Ureter (tissue), 1 donor: Measurements from ENCODE around the gene STXBP4. TPM values are rescaled to one million over a fixed set of nuclear protein-coding genes. Genes with fewer than 3 reads are reported as not detected.

ENCODE experiments used
- DNase-seq: peaks from one replicate; pipeline ENCODE4 v3.0.0-alpha.2; 2020; ENCODE audit warnings: low spot score
- total RNA-seq: library from RNA; stranded (reverse); gene quantifications from one replicate; pipeline ENCODE4 v1.2.4, GENCODE V29; 2023
- donor health status: DM: yes; HTN: yes; CAD: no.

STXBP4 gene
- total RNA-seq, 1 donor from 2014 or later, result 19.3 TPM

GRCh38 chr17:55121268-55121667 lies 152.7 kb downstream of the STXBP4 start:
- no peak for DNase-seq

- DNase-seq, result no peak
Observed at GRCh38 chr17:55122114-55122513, 153.5 kb downstream of the STXBP4 start.

GRCh38 chr17:55124730-55125360 lies 156.3 kb downstream of the STXBP4 start:
- no peak for DNase-seq

GRCh38 chr17:55133583-55133982 lies 165.0 kb downstream of the STXBP4 start:
- no peak for DNase-seq

- no peak for DNase-seq
Observed at GRCh38 chr17:55134486-55135157, 166.1 kb downstream of the STXBP4 start.

- DNase-seq, result no peak
Observed at GRCh38 chr17:55140809-55141208, 172.2 kb downstream of the STXBP4 start.

- DNase-seq, result no peak
Observed at GRCh38 chr17:55144518-55144917, 176.0 kb downstream of the STXBP4 start.

- DNase-seq, result no peak
Observed at GRCh38 chr17:55149485-55149884, 180.9 kb downstream of the STXBP4 start.

GRCh38 chr17:55152236-55152635 lies 183.7 kb downstream of the STXBP4 start:
- DNase-seq, result no peak

- no peak for DNase-seq
Observed at GRCh38 chr17:55154101-55154500, 185.5 kb downstream of the STXBP4 start.

- no peak for DNase-seq
Observed at GRCh38 chr17:55155856-55156560, 187.4 kb downstream of the STXBP4 start.

- no peak for DNase-seq
Observed at GRCh38 chr17:55157165-55157564, 188.6 kb downstream of the STXBP4 start.

GRCh38 chr17:55158439-55158838 lies 189.9 kb downstream of the STXBP4 start:
- no peak for DNase-seq

GRCh38 chr17:55159251-55159650 lies 190.7 kb downstream of the STXBP4 start:
- no peak for DNase-seq

- DNase-seq, result no peak
Observed at GRCh38 chr17:55160501-55160900, 191.9 kb downstream of the STXBP4 start.

- DNase-seq, result no peak
Observed at GRCh38 chr17:55161935-55162555, 193.5 kb downstream of the STXBP4 start.

GRCh38 chr17:55162556-55162946 lies 194.0 kb downstream of the STXBP4 start:
- no peak for DNase-seq

- DNase-seq, result no peak
Observed at GRCh38 chr17:55163408-55163807, 194.8 kb downstream of the STXBP4 start.

GRCh38 chr17:55166506-55166905 lies 197.9 kb downstream of the STXBP4 start:
- DNase-seq, result no peak

GRCh38 chr17:55167024-55167725 lies 198.6 kb downstream of the STXBP4 start:
- no peak for DNase-seq

- DNase-seq, result no peak
Observed at GRCh38 chr17:55168958-55169687, 200.6 kb downstream of the STXBP4 start.
